NCI-H226 (cell line): Measurements from ENCODE around the gene GOLGA6L10.
"Not testable (repeated sequence)": the region's sequence is repeated elsewhere in the genome, so short reads cannot be mapped to it uniquely, and the experiment has no call there.

Experiments used
- DNase-seq: peaks from one replicate; pipeline ENCODE4 v3.0.0-alpha.2; 2015

Gene GOLGA6L10

DNA sequence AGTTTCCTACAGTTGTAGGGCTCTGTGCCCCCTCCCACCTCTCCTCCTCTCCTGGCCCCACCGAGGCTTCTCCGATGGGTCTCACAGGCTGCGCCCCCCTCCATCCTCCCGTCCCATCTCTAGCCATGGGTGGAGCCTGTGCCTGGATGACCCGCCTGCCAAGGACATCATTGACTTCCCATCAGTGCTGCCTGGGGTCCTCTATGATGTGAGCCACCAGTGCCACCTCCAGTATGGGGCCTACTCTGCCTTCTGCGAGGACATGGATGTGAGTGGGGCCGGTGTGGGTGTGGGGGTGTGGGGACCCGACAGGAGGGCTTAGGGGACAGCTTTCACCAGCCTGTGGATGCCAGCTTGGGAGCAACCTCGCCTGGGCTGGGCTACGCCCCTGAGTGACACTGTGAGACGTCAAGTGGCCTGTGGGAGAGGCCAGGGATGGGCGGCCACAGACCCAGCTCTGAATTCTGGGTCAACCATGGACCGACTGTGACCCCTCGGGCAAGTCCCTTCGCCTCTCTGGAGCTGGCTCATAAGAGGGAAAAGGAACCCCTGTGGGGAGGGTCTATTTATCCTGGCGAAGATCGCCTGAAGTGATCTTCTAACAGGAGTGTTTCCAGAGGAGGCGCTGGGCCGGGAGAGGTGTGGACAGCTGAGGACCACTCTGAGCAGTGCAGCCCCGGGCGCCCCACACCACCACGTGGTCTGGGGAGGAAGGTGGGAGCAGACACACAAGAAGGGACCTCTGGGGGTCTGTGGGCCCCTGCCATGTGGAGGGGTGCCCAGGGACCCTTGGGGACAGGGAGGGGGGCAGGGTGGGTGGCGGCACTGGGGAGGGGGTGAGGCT is 32.8 kb downstream of the GOLGA6L10 start:
- DNase-seq: not testable (repeated sequence)

DNA sequence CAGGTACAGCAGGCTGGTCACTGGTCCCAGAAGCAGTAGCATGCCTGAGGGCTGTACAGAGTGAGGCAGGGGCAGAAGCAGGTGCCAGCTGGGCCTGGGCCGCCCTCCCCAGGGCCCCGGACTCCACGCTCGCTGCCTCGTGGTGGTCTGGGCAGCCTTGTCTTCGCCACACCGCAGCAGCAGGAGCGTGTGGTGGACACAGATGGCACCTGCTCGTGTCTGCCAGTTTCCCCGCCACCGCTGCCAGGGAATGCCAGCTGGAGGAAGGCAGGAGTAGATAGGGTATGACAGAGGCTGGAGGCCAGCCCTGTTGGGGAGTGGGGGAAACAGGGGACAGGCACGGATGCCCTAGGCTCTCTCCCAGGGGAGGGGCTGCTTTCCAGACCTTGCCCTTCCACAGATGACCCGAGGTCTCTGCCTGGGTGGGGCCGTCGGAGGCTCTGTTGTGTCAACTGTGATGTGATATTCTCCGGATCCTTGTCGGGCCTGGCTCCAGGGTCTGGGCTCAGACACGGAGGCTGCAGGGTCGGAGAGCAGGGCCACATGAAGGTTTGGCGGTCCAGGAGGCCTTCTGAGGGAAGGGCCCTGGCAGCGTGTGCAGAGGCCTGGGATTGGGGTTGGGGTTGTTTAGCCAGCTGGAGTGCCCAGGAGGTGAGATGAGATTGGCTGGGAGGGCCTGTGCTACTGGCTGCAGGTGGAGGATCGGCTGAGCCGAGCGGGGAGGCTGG is 33.6 kb downstream of the GOLGA6L10 start:
- no peak for DNase-seq

DNA sequence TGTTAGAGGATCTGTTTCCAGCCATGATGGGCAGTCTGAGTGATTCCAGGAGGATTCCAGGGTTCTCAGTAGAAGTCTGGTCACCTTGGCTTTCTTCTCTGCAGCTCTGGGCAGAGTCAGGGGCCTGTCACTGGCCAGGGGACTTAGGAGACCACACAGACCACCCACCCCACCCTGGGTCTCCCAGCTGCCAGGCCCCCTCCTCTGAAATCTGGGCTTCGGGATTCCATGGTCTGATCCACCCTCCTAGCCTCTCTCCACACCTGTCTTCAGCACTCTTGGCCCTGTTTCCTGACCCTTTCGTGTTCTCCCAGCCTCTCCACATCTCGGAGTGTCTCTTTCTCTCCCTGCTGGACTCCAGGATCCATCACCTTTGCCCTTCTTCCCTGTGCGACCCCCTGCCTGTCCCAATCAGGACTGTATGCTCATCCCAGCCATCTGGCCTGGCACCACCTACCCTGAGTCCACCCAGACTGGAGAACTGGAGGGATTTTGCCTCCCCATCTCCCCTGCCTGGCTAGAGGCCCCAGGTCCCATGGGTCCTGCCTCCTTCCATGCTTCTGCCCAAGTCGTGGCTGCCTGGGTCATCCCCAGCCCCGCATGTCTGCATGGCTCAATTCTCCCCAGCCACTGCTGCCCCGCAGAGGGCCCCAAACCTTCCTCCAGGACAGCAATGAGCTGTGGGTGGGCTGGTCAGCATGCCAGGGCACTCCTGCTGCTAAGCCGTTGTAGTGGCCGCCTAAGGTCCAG is 34.3 kb downstream of the GOLGA6L10 start:
- no peak for DNase-seq

DNA sequence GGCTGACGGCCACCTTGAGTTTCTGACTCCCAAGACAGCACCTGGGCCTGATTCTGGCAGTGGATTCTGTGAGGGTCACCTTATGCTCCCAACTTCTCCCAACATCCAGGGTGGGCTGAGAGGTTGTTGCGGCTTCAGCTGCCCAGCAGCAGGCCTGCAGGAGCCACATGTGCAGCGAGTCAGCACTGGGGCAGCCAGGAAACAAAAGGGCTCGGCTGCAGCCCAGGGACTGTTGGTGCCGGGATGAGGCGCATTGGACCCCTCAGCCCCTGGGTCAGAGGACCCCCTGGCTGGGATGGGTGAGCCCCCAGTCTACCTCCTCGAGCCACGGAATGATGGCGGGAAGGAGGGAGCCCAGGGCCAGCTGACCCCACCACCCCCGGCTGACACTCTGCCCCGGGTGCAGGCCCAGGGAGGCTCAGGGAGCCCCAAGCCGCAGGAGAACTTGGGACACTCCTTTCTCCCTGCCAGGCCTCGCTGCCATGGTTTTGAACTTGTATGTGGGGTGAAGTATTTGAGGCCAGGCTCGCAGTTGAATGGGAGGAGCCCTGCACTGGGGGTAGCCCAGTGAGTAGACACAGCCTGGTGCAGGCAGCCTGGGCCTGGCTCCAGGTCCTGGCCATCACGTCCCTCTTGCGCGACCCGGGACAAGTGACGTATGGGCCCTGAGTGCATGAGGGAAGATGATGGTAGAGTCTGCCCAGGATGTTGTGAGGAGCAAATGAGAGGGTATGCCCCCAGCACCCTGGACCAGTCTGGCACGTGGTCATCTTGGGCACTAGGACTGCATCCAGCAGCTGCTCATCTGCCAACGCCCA is 35.1 kb downstream of the GOLGA6L10 start:
- not testable (repeated sequence) for DNase-seq

DNA sequence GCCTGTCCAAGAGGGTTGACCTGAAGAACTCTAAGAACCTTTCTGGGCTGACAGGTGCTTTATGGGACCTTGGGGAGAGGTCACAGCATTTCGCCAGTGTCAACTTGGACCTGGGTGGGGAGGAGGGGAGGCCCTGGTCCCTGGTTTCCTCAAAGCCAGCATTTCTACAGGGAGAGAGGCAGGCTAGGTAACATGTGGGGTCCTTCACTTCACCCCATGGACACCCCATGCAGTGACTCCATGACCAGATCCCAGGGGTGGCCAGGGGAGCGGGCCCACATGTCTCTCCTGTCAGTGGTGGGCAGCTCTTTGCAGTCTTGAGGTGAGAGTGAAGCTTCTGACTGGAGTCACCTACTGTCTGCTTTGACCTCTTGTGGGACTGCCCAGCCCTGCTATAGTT is 35.8 kb downstream of the GOLGA6L10 start:
- no peak for DNase-seq

DNA sequence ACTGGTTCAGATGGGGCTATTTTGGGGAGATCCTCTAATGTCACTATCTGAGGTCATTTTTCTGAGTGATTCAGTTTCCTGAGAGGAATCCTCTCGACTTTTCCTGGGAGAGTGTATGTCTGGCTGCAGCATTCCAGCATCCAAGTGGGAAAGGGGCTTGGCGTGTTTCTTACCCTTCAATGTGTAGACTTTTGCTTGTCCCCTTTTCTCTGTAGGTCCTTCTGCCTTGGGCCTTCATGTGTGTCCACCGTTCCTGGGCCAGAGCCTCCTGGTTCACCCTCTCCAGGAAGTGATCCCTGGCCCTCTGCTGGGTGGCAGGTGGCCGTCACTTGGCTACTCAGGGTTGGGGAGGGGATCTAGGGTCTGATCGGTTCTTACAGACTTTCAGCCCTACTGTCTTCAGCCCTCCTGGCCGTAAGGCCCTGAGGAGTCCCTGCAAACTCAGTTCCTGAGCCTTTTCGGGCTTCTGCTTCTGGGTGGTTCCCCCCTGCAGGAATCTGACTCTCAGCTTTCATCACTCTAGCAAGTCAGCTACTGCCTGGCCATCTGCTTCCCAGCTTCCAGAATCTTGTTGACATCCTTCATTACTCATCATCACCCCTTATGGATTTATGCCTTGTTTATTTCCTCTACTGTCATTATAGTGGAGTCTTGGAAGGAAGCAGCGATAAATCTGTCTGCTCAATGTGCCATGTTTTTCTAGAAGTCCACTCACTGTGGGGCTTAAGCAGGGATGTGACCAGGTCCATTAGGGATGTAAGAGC is 36.5 kb downstream of the GOLGA6L10 start:
- DNase-seq: peak; percentile 5

DNA sequence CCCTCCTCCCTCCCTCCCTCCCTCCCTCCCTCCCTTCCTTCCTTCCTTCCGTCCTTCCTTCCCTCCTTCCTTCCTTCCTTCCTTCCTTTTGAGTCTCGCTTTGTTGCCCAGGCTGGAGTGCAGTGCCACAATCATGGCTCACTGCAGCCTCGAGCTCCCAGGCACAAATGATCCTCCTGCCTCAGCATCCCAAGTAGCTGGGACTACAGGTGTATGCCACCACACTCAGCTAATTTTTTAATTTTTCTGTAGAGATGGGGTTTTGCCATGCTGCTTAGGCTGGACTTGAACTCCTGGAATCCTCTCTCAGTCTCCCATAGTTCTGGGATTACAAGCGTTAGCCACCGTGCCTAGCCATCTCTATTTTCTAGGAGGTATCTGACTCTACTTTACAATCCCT is 38.0 kb downstream of the GOLGA6L10 start:
- DNase-seq: not testable (repeated sequence)

DNA sequence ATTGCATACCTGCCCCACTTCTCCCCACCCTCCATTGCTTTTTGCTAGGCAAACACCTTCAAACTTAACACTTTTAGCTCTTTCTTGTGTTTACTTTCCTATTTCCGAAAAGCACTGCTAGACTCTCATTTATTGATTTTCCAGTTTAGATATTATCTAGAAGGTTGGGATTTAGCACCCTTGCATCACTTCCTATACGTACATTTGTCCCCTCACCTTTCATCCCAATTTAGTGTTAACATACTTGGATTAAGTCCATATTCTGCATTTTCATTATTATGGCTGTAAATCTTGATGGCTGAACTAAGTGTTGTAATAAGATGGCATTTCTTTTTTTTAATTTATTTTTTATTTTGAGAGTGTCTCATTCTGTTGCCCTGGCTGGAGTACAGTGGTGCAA is 39.5 kb downstream of the GOLGA6L10 start:
- DNase-seq: no peak

DNA sequence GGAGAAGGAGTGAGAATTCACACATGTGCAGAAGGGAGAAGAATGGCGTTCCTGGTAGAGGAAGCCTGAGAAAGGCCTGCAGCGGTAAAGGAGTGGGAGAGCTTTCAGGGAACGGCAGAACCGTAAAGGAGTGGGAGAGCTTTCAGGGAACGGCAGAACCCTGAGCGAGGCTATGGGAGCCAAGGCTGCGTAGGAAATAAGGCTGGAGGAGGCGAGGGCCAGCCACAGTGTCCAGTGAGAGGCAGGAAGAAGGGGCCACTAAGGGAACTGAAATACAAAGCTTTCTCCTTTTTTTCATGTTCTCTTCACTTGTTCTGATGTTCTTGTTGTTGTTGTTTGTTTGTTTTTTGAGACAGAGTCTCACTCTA is 41.6 kb downstream of the GOLGA6L10 start:
- DNase-seq: no peak

DNA sequence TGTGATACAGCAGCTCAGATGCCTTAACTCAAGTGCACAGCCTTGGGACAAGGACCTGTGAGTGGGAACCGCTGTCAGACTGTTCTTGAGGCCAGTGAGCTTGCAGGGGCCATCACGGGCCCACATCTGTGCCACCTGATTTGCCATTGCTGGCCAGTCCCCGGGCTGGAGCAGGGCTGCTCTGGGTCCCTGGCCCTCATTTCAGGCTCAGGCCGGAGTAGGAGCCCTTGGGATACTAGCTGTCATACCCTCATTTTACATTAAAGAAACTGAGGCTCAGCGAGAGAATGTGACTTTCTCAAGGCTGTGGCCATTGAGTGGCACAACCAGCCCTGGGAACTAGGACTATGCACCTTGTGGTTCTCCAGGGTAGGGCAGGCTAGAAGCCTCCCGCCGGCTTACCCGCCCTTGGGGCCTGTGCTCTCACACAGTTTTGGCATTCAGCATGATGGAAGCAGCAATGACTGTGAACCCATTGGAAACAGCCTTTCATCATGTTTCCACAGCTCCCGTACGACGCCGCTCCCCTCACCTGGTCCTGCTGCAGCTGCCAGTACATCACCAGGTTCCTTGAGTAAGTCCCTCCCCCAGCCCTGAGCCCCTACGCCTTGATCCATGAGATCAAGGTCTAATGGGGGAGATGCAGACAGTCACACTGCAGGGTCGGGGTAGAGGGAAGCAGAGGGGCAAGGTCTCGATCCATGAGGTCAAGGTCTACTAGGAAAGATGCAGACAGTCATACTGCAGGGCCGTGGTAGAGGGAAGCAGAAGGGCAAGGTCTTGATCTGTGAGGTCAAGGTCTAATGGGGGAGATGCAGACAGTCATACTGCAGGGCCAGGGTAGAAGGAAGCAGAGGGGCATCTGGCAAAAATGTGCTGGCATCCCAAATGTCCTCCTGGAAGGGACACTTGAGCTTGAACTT is 42.2 kb downstream of the GOLGA6L10 start:
- no peak for DNase-seq

DNA sequence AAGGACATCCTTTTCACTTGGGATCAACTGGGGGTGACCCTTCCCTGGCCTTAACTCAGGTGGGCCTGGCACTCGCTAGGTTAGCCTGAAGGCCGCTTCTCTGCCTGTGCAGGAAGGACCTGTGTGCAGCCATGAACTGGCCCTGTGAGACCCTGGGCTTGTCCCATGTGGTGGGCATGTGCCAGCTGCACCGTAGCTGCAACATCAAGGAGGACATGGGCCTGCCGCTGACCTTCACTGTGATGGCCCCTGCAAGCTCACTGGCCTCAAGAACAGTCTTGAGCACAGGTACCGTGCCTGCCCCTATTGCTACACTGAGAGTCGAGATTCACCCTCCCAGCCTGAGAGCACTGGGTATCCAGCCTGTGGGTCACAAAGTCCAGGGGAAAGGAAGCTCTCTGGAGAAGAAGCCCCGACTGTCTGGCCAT is 43.6 kb downstream of the GOLGA6L10 start:
- no peak for DNase-seq

DNA sequence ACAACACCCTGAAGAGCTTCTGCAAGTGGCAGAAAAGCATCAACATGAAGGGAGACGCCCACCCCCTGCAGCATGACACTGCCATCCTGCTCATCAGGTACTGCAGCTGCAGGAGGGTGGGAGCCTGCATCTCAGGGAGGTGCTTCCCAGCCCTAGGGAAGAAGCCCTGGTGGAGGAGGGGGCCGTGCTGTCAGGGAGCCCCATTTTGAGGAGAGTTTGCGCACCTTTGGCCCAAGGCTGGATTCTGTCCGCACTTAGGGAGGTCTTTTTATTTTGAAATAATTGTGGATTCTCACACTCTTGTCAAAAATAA is 44.5 kb downstream of the GOLGA6L10 start:
- DNase-seq: no peak

DNA sequence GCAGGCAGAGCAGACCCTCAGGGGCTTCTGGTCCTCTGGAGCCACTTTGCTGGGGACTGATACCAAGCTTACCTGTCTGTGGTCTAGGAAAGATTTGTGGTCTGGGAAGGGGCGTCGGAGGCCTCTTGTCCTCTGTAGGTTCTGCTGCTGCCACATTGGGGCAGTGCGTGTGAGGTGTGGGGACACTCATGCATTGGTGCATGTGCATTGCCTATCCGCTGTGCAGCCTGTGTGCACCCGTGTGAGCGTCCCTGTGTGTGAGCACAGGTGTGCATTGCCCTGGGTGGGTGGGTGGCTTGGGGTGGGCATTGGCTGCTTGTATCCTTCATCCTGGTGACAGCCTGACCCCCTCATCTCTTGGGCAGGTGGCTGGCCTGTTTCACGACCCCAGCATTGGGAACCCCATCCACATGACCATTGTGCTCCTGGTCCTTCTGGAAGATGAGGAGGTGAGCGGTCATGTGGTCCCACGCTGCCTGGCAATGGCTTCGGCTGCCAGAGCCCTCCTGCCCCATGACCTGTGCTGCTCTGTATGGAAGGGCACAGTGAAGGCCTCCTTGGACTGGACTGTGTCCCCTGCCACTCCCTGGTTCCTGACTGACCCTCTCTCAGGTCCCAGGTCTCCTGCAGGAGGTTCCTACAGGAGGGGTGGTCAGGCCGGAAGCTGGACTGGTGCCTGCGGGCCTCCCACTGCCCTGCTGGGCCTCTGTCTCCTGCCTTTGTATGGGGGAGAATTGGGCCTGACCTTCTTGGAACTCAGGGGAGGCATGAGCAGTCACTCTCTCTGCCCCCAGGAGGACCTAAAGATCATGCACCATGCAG is 45.1 kb downstream of the GOLGA6L10 start:
- DNase-seq: no peak

DNA sequence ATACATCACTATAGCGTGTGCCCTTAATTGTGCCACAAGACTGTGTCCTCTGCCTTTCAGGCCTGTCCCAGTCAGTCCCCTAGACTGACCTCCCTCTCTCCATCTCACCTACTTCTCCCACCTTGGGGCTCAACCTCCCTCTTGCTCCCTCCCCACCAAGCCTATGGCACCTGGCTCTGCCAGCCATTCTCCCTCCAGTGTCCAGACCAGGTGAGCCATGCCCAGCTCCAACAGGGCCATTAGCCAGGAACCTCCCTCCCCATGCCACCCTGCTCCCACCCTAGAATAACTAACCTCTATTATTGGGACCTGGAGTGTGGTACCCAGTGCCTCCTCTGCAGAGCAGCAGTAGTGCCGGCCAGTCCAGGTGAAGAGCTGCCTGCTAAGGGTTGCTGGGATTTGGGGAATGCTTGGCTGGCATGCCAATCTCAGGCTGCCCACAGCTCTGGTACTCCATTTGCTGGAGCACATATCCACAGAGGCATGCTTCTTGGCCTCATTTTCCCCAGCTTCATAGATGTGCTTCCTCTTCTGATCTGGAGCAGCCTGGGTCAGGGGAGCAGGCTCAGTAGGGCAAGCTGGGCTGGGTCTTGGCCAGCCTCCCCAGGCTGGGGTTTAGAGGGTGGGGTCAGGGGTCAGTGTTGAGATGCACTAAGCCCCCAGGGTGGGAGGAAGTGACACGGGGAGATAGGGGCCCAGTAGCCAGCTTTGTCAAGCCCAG is 47.8 kb downstream of the GOLGA6L10 start:
- DNase-seq: no peak

DNA sequence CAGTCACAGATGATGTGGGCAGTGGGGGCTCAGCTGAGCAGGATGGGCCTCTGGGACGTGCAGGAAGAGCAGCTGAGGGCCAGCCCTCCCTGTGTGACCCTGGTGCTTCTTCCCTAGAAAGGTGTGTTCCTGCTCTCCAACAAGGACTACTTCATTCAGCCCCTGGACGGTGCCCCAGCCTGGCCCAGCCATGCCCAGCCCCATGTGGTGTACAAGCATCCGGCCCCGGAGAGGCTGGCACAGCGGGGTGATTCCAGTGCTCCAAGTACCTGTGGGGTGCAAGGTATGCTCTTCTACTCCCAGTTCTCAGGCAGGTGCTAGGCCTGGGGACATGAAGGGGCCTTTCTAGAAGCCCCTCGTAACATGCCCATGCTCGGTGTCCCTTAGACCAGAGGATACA is 48.4 kb downstream of the GOLGA6L10 start:
- DNase-seq: no peak

DNA sequence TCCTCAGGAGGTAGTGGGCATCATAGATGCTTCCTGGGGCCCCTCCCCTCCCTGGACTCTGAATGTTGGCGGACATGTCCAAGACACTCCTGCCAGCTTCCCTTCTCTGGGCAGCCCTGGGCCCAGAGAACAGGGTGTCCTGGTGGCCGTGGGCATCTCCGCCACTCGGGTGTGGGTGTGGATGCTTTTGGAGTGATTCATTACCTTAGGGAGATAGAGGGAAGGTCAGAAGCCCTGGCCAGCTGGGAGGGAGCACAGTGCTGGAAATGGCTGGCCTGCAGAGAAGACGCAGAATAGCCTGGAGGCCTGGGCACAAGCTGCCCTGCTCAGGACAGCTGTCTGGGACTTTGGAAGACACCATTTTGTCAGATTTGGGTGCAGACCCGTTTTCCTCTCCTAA is 48.9 kb downstream of the GOLGA6L10 start:
- DNase-seq: peak; percentile 17

DNA sequence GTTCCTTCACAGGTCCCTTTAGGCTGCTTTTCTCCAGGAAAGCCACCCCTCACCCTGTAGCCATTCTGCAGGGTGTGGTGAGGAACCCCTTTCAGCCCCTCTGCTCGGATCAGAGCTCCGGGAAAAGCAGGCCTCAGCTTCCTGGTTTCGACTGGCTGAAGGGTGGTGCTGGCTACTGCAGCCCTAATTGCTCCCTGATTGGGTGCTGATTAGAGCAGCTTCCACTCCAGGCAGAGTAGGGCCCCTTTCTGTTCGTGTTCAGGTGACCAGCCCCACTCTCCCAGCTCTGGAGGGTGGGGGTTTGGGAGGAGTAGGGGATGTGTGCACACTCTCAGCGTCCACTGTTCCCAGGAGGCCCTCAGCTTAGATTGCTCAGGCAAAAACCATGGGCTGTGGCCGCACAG is 49.8 kb downstream of the GOLGA6L10 start:
- not testable (repeated sequence) for DNase-seq

DNA sequence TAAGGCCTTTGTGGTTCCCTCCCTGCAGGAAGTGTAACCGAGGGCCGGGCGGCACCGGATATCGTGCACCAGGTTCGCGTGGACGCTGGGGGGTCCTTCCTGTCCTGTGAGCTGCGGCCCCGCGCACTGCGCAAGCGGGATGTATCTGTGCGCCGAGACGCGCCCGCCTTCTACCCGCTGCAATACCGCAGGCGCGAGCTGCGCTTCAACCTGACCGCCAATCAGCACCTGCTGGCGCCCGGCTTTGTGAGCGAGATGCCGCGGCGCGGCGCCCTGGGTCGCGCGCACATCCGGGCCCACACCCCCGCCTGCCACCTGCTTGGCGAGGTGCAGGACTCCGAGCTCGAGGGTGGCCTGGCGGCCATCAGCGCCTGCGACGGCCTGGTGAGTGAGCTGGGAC is 50.8 kb downstream of the GOLGA6L10 start:
- DNase-seq: no peak

DNA sequence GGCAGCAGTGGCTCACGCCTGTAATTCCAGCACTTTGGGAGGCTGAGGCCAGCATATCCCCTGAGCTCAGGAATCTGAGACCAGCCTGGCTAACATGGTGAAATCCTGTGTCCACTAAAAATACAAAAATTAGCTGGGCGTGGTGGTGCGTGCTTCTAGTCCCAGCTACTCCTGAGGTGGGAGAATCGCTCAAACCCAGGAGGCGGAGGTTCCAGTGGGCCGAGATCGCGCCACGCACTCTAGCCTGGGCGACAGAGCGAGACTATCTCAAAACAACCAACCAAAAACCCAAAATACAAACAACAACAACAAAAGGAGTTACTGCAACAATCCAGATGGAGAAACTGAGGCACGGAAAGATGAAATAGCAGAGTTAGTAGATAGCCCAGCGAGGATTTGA is 51.2 kb downstream of the GOLGA6L10 start:
- DNase-seq: no peak
